A204.1 (cell line): ENCODE data around the gene PGA3.
"Not testable (repeated sequence)": the region's sequence is repeated elsewhere in the genome, so short reads cannot be mapped to it uniquely, and the experiment has no call there.

Experiments
- FAIRE-seq: peaks from 2 replicates; lab custom pipeline; 2012; peaks lifted over from hg19 to GRCh38; lab: Jason Lieb, UNC

Gene PGA3

GRCh38 chr11:61210629-61211028 lies 7.3 kb downstream of the PGA3 start:
- FAIRE-seq, result not testable (repeated sequence)

DNA sequence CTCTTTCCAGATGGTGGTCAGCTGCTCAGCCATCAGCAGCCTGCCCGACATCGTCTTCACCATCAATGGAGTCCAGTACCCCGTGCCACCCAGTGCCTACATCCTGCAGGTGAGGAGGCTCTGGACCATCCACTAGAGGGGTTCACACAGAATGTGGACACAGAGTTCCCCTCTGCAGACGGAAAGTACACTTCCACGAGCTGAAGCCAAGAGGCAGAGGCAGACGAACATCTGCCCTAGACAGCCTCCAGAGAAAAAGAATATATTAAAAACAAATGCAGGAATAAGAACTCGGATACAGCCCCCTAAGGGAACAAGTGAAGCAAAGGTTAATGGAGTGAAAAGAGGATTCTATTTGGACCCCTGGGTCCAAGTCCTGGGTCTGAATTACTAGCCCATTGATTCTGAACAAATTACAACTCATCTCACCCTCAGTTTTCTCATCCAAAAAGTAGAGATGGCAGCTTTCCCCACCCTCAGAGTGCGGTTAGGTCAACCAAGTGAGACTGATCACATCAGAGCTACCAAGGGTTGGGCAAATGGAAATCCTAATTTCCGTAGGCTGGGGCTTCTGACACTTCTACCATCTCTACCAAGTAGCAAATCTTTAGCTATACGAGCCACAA lies 8.1 kb downstream of the PGA3 start:
- FAIRE-seq, result not testable (repeated sequence)

DNA sequence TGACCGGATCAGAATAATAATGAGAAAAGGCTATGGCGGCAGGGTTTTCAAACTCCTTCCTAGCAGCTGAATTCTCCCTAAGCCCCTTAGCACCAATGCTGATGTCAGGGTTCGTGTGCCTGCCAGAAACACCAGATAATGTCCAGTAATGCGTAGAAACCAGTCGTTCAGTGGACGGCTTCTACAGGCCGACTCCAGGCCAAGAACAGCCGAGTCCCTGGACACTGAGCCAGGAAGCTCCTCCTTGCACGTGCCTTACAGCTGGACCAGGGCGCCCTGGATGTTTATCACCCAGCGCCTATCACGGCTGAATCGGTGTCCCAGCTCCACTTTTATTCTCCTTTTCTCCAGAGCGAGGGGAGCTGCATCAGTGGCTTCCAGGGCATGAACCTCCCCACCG lies 8.9 kb downstream of the PGA3 start:
- not testable (repeated sequence) for FAIRE-seq

- not testable (repeated sequence) for FAIRE-seq
Observed at GRCh38 chr11:61213711-61214324, 10.5 kb downstream of the PGA3 start.

- FAIRE-seq, result not testable (repeated sequence)
Observed at GRCh38 chr11:61218306-61218705, 15.0 kb downstream of the PGA3 start.

DNA sequence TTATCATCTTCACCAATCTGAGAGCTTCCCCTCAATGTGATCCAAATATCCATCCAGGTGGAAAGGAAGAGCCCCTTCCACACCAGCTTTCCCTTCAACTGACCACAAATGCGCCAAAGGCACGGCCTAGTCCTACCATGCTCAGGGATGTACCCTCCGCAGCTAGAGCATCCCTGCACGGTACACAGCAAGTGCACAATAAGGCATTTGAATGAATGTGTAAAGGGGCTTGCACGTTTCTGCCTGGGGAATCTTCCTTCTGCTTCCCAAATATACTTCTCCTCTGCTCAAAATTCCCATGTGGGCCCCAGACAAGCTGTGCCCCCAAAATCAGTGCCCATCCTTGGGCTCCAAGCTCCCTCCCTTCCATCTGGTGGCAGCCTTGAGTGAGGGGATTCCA lies 15.7 kb downstream of the PGA3 start:
- FAIRE-seq, result not testable (repeated sequence)

DNA sequence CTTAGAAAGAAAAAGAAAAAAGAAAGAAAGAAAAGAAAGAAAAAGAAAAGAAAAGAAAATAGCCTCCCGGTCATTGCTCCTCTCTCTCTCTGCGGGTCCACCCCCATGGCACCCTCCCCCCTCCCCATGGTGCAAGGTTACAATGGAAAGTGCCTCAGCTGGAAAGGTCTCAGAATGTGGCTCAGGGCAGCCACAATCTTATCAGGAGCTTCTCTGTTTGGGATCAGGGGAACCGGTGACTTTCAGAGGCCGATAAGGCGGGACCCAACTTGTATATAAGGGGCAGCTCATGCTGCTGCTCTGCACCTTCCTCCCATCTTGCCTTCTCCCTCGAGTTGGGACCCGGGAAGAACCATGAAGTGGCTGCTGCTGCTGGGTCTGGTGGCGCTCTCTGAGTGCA lies 18.7 kb downstream of the PGA3 start, which contains the start of gene PGA4:
Gene PGA4, plus strand, starts transcription at position 301 of the 400 bp plus-strand sequence. Its CDS starts 54 bp downstream, at position 355.
- not testable (repeated sequence) for FAIRE-seq

- FAIRE-seq, result not testable (repeated sequence)
Observed at GRCh38 chr11:61222692-61223091, 19.4 kb downstream of the PGA3 start.

DNA sequence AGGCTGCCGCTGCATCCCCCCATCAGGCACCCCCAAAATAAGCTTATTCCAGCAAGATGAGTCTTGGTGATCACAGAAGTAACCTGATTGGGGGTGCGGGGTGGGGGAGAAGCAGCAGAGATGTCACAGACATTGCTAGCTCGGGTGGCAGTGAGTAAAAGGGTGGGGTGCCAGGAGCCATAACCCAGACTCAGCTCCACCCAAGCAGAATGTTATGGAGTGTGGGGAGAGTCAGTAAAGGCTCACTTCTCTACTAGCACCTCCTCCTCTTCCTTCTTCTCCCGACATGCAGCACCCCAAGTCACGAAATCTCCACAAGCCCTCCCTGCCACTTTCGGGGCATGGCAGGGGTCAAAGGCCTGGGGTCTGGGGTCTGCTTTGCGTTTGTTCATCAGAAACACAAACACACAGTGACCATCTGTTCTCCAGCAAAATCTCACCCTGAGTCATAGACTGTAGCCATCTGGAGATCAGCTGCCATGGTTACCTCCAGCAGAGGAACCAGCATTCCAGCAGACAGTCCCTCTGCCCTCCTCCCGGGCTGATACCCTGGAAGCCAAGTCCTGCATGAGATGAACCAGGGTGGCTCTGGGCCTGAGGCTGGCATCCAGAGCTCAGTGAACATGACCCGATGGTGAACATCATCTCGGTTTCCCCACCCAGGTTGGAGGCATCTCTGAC lies 23.3 kb downstream of the PGA3 start:
- FAIRE-seq, result not testable (repeated sequence)

DNA sequence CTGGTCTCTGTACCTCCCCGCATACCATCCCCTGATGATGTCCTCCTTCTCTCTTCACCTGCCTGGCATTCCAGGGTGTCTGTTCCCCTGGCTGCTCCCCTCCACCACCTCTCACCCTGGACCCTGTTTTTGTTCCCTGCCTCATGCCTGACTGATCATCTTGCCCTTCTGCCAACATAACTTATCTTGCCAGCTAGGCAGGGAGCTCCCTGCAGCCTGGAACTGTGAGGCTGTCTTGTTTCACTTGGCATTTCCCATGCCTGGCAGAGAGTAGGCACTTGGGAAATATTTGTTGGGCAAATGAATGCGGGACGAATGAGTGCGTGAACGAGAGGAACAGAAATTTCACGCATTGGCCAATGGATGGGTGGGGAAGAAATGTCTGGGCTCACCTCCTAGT lies 26.1 kb downstream of the PGA3 start:
- FAIRE-seq, result not testable (repeated sequence)

GRCh38 chr11:61231033-61231432 lies 27.7 kb downstream of the PGA3 start:
- not testable (repeated sequence) for FAIRE-seq

GRCh38 chr11:61231585-61231984 lies 28.3 kb downstream of the PGA3 start:
- not testable (repeated sequence) for FAIRE-seq

DNA sequence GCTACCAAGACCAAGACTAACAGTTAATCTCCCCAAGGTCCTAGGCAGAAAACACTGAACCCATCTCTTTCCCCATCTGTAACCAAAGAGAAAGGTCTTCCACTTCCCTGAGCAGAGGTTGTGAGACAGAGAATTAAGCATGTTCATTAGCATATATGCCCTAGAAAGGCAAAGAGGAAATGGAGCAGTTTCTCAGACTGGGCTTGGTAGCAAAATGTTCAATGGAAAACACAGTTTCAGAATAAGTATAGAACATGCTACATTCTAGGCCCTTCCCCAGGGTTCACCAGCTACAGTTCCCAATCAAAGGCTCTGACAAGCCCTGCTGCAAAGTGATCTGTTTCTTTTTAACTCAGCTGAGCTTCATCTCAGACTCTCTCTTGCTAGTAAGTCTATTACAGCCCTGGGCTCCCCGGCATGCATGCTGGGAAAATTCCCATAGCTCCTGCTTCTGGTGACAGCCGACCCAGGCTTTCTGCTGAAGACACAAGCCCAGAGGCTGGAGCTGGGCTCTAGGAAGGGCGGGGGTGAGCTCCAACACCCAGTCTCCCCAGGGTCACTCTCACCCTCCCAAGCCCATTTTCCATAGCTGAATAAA lies 29.3 kb downstream of the PGA3 start:
- not testable (repeated sequence) for FAIRE-seq

- FAIRE-seq, result not testable (repeated sequence)
Observed at GRCh38 chr11:61237130-61237529, 33.8 kb downstream of the PGA3 start.

- not testable (repeated sequence) for FAIRE-seq
Observed at GRCh38 chr11:61240288-61240687, 37.0 kb downstream of the PGA3 start.

DNA sequence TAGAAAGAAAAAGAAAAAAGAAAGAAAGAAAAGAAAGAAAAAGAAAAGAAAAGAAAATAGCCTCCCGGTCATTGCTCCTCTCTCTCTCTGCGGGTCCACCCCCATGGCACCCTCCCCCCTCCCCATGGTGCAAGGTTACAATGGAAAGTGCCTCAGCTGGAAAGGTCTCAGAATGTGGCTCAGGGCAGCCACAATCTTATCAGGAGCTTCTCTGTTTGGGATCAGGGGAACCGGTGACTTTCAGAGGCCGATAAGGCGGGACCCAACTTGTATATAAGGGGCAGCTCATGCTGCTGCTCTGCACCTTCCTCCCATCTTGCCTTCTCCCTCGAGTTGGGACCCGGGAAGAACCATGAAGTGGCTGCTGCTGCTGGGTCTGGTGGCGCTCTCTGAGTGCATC lies 37.6 kb downstream of the PGA3 start, which contains the start of gene PGA5:
Gene PGA5, plus strand, starts transcription at position 301 of the 400 bp plus-strand sequence. Its CDS starts 52 bp downstream, at position 353.
- FAIRE-seq, result not testable (repeated sequence)

DNA sequence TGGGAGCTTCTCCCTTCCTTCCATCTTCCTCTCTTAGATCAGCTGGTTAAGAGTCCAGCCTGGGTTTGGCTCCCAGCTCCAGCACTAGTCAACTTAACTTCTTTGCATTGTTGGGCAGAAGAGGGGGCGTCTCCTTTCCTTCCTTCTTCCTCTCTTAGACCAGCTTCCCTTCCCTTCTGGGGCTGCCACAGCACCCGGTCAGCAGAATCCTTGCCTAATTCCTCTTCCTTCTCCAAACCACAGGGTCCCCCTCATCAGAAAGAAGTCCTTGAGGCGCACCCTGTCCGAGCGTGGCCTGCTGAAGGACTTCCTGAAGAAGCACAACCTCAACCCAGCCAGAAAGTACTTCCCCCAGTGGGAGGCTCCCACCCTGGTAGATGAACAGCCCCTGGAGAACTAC lies 38.2 kb downstream of the PGA3 start:
- FAIRE-seq, result not testable (repeated sequence)

GRCh38 chr11:61245284-61245964 lies 42.1 kb downstream of the PGA3 start:
- not testable (repeated sequence) for FAIRE-seq

GRCh38 chr11:61248071-61248470 lies 44.8 kb downstream of the PGA3 start:
- FAIRE-seq, result not testable (repeated sequence)

GRCh38 chr11:61249201-61249600 lies 45.9 kb downstream of the PGA3 start:
- not testable (repeated sequence) for FAIRE-seq

DNA sequence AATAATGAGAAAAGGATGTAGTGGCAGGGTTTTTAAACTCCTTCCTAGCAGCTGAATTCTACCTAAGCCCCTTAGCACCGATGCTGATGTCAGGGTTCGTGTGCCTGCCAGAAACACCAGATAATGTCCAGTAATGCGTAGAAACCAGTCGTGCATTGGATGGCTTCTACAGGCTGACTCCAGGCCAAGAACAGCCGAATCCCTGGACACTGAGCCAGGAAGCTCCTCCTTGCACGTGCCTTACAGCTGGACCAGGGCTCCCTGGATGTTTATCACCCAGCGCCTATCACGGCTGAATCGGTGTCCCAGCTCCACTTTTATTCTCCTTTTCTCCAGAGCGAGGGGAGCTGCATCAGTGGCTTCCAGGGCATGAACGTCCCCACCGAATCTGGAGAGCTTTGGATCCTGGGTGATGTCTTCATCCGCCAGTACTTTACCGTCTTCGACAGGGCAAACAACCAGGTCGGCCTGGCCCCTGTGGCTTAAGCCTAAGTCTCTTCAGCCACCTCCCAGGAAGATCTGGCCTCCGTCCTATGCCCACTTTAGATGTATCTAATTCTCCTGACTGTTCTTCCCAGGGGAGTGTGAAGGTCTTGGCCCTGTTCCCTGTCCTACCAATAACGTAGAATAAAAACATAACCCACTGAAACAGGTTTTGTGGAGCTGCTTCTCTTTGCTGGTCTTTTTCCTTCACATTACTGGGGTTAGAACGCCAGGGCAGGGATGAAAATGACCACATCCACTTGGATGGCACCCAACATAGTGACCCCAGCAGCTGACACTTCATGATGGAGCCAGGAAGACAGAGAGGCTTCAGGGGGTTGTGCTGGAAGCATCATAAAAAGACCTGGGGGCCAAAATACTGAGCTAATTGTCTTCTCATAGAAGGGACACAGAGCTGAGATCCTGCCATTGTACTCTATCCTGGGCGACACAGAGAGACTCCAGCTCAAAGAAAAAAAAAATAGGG lies 47.8 kb downstream of the PGA3 start:
- not testable (repeated sequence) for FAIRE-seq
